ENCODE measurements around the gene SLC16A12. TPM values are rescaled to one million over a fixed set of nuclear protein-coding genes. Genes with fewer than 3 reads are reported as not detected.

The SLC16A12 gene
- total and polyA plus RNA-seq, 8 donors: 0.06 to 9.7 (median 0.81) TPM; not detected in 2

DNA sequence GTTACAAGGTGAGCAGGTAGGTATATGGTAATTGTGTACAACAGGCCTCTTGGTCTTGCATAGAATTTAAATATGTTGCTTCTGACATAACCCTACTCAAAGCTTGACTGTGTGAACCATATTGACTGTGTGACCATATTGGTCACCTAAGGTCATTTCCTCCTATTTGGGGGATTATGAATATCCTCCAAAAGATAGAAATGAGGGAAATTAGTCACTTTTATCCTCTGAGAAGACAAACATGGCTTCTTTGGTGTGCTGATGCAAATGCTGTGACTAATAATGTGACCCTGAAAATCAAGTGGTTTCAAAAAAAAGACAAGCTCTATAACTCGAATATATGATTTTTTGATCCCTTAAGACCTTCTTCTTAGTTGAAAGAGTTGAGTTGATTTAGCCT, 93.1 kb downstream of the SLC16A12 start:
- no peak for DNase-seq
- WGBS, 5 donors: 62 to 83% (median 81%) methylated on average over 1 of the region's 1 CpG
- Histone ChIP-seq H3K9me3 (peaks cover 0 to 17% (median 6%) of the 10 kb centered on the region in 4 donors), H3K27me3 (no peaks in the 10 kb centered on the region), H3K4me1 (peaks cover 0 to 4% (median 0%) of the 10 kb centered on the region in 4 donors), H3K36me3 (no peaks in the 10 kb centered on the region), H3K27ac (no peak overlapping the region), H3K4me3 (no peak overlapping the region)
- intact Hi-C loops (cut with DNase I; ENCODE audit: low total_unique reads): no loop called here
- TF ChIP-seq POLR2AphosphoS5 (IDR thresholded peaks at IDR 0.05) (no peak), POLR2A (IDR thresholded peaks at IDR 0.05) (no peak), EP300 (IDR thresholded peaks at IDR 0.05) (no peak)
- TF ChIP-seq, protein P1, sequence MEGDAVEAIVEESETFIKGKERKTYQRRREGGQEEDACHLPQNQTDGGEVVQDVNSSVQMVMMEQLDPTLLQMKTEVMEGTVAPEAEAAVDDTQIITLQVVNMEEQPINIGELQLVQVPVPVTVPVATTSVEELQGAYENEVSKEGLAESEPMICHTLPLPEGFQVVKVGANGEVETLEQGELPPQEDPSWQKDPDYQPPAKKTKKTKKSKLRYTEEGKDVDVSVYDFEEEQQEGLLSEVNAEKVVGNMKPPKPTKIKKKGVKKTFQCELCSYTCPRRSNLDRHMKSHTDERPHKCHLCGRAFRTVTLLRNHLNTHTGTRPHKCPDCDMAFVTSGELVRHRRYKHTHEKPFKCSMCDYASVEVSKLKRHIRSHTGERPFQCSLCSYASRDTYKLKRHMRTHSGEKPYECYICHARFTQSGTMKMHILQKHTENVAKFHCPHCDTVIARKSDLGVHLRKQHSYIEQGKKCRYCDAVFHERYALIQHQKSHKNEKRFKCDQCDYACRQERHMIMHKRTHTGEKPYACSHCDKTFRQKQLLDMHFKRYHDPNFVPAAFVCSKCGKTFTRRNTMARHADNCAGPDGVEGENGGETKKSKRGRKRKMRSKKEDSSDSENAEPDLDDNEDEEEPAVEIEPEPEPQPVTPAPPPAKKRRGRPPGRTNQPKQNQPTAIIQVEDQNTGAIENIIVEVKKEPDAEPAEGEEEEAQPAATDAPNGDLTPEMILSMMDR (IDR thresholded peaks at IDR 0.05): no peak

- Histone ChIP-seq H3K27ac (no peak overlapping the region), H3K9me3 (peaks cover 0 to 8% (median 3%) of the 10 kb centered on the region in 4 donors), H3K36me3 (no peaks in the 10 kb centered on the region), H3K4me1 (peaks cover 0 to 4% (median 0%) of the 10 kb centered on the region in 4 donors), H3K4me3 (no peak overlapping the region), H3K27me3 (no peaks in the 10 kb centered on the region)
- peak in 1 of 2 donors; percentile 62 for DNase-seq
- intact Hi-C loops (cut with DNase I; ENCODE audit: low total_unique reads): no loop called here
- WGBS, 5 donors: 36 to 60% (median 47%) methylated on average over 4 of the region's 4 CpGs
- TF ChIP-seq, protein P1 (IDR thresholded peaks at IDR 0.05): no peak
- TF ChIP-seq EP300 (IDR thresholded peaks at IDR 0.05): no peak
- TF ChIP-seq POLR2AphosphoS5 (IDR thresholded peaks at IDR 0.05): no peak
- no peak for TF ChIP-seq POLR2A (IDR thresholded peaks at IDR 0.05)
These were observed 95.0 kb downstream of the SLC16A12 start for GRCh38 chr10:89440226-89441009.

- Histone ChIP-seq H3K27ac (no peak overlapping the region), H3K4me1 (peaks cover 0 to 4% (median 0%) of the 10 kb centered on the region in 4 donors), H3K4me3 (no peak overlapping the region), H3K36me3 (no peaks in the 10 kb centered on the region), H3K9me3 (no peaks in the 10 kb centered on the region), H3K27me3 (no peaks in the 10 kb centered on the region)
- DNase-seq: no peak
- WGBS, 5 donors: 75 to 85% (median 84%) methylated on average over 4 of the region's 4 CpGs
- TF ChIP-seq POLR2AphosphoS5 (IDR thresholded peaks at IDR 0.05): no peak
- TF ChIP-seq, protein P1 (IDR thresholded peaks at IDR 0.05): no peak
- no peak for TF ChIP-seq EP300 (IDR thresholded peaks at IDR 0.05)
- intact Hi-C loops (cut with DNase I; ENCODE audit: low total_unique reads): no loop called here
These were observed 96.9 kb downstream of the SLC16A12 start for GRCh38 chr10:89438525-89438924.

GRCh38 chr10:89431977-89432376, 103.4 kb downstream of the SLC16A12 start:
- Histone ChIP-seq H3K4me3 (no peak overlapping the region), H3K4me1 (peaks cover 0 to 4% (median 0%) of the 10 kb centered on the region in 4 donors), H3K27ac (no peak overlapping the region), H3K36me3 (no peaks in the 10 kb centered on the region), H3K9me3 (no peaks in the 10 kb centered on the region), H3K27me3 (no peaks in the 10 kb centered on the region)
- no peak for TF ChIP-seq POLR2AphosphoS5 (IDR thresholded peaks at IDR 0.05)
- no peak for TF ChIP-seq POLR2A (IDR thresholded peaks at IDR 0.05)
- TF ChIP-seq, protein P1 (IDR thresholded peaks at IDR 0.05): no peak
- TF ChIP-seq EP300 (IDR thresholded peaks at IDR 0.05): no peak
- peak in 1 of 2 donors; percentile 60 for DNase-seq
- 41 to 53% (median 45%) methylated on average over 3 of the region's 3 CpGs for WGBS, 5 donors
- intact Hi-C loops (cut with DNase I; ENCODE audit: low total_unique reads): no loop called here
